Trophoblast cell (in vitro differentiated cells and primary cell): ENCODE results near the gene NTM.

ENCODE experiments used
- DNase-seq, 2 donors: peaks; one replicate each; pipeline ENCODE4 v3.0.0-alpha.2; 2016
- H2AFZ ChIP-seq: 2 replicates; pipeline ENCODE4 v1.6.1; 2013; ENCODE audit warnings: low read length, moderate library complexity, mild to moderate bottlenecking; ENCODE audit not compliant: insufficient read depth, poor library complexity
- H2AK5ac ChIP-seq: 2 replicates; pipeline ENCODE4 v1.6.1; 2013; ENCODE audit warnings: mild to moderate bottlenecking, low read length
- H2BK120ac ChIP-seq: 2 replicates; pipeline ENCODE4 v1.6.1; 2013; ENCODE audit warnings: low read length, mild to moderate bottlenecking, moderate library complexity; ENCODE audit not compliant: insufficient read depth, poor library complexity
- H2BK12ac ChIP-seq: 2 replicates; pipeline ENCODE4 v1.6.1; 2013; ENCODE audit warnings: mild to moderate bottlenecking, low read length, moderate library complexity
- H2BK5ac ChIP-seq: 2 replicates; pipeline ENCODE4 v1.6.1; 2013; ENCODE audit warnings: low read length, low read depth, moderate library complexity, mild to moderate bottlenecking; ENCODE audit not compliant: poor library complexity
- H3K14ac ChIP-seq: 2 replicates; pipeline ENCODE4 v1.6.1; 2013; ENCODE audit warnings: mild to moderate bottlenecking, low read length
- H3K18ac ChIP-seq: 2 replicates; pipeline ENCODE4 v1.6.1; 2013; ENCODE audit warnings: mild to moderate bottlenecking, low read length
- H3K23ac ChIP-seq: 2 replicates; pipeline ENCODE4 v1.6.1; 2013; ENCODE audit warnings: low read length
- H3K27ac ChIP-seq: 2 replicates; pipeline ENCODE4 v1.5.1; 2013; ENCODE audit warnings: low read depth, mild to moderate bottlenecking, inconsistent platforms, low read length, moderate library complexity
- H3K27me3 ChIP-seq: 2 replicates; pipeline ENCODE4 v1.6.1; 2013; ENCODE audit warnings: inconsistent platforms, mild to moderate bottlenecking, low read length, moderate library complexity; ENCODE audit not compliant: insufficient read depth
- H3K36me3 ChIP-seq, 2 experiments: 1 replicate in 1 of 2; 2 replicates in 1 of 2; pipeline ENCODE4 v1.6.1; 2013; ENCODE audit warnings: low read length in 2 of 2, mild to moderate bottlenecking in 2 of 2, moderate library complexity in 1 of 2; ENCODE audit not compliant: insufficient read depth in 2 of 2, control insufficient read depth in 1 of 2
- H3K4ac ChIP-seq: 2 replicates; pipeline ENCODE4 v1.6.1; 2013; ENCODE audit warnings: low read depth, mild to moderate bottlenecking, low read length, moderate library complexity
- H3K4me1 ChIP-seq, 2 experiments: 1 replicate in 1 of 2; 2 replicates in 1 of 2; pipeline ENCODE4 v1.6.1; 2013; ENCODE audit warnings: low read length in 2 of 2, mild to moderate bottlenecking in 2 of 2, moderate library complexity in 1 of 2; ENCODE audit not compliant: insufficient read depth in 2 of 2, control insufficient read depth in 1 of 2
- H3K4me2 ChIP-seq: 2 replicates; pipeline ENCODE4 v1.6.1; 2013; ENCODE audit warnings: inconsistent platforms, mild to moderate bottlenecking, low read length, moderate library complexity
- H3K4me3 ChIP-seq: 2 replicates; pipeline ENCODE4 v1.5.1; 2013; ENCODE audit warnings: mild to moderate bottlenecking, low read depth, low read length, inconsistent platforms
- H3K79me1 ChIP-seq: one replicate; pipeline ENCODE4 v1.6.1; 2013; ENCODE audit warnings: low read length
- H3K79me2 ChIP-seq: 2 replicates; pipeline ENCODE4 v1.6.1; 2013; ENCODE audit warnings: low read length, mild to moderate bottlenecking; ENCODE audit not compliant: control insufficient read depth, insufficient read depth, poor library complexity
- H3K9ac ChIP-seq: 2 replicates; pipeline ENCODE4 v1.6.1; 2013; ENCODE audit warnings: mild to moderate bottlenecking, low read length
- H3K9me3 ChIP-seq: 2 replicates; pipeline ENCODE4 v1.6.1; 2013; ENCODE audit warnings: low read depth, mild to moderate bottlenecking, control low read depth, inconsistent platforms, low read length; ENCODE audit not compliant: insufficient read depth
- H4K12ac ChIP-seq: 2 replicates; pipeline ENCODE4 v1.6.1; 2013; ENCODE audit warnings: low read depth, mild to moderate bottlenecking, low read length, moderate library complexity
- H4K8ac ChIP-seq: 2 replicates; pipeline ENCODE4 v1.6.1; 2013; ENCODE audit warnings: low read depth, mild to moderate bottlenecking, low read length, moderate library complexity
- H4K91ac ChIP-seq: one replicate; pipeline ENCODE4 v1.6.1; 2013; ENCODE audit warnings: low read depth, mild to moderate bottlenecking, low read length, moderate library complexity
- WGBS: extraction: QIAGEN DNeasy Blood & Tissue Kit; methylation state at CpG from one replicate; pipeline ENCODE4 v1.1.7; 2013; ENCODE audit warnings: missing lambda C conversion rate; ENCODE audit not compliant: insufficient read length, insufficient coverage; ENCODE audit errors: extremely low coverage; 5-methylcytosine and 5-hydroxymethylcytosine counted together

NTM gene

GRCh38 chr11:132075447-132075846 is 705.0 kb downstream of the NTM start:
- Histone ChIP-seq H2AFZ (no peak overlapping the region), H3K4me2 (no peak overlapping the region), H3K18ac (no peak overlapping the region), H3K4ac (no peak overlapping the region), H3K14ac (no peak overlapping the region), H3K4me3 (no peak overlapping the region), H3K36me3 (no peaks in the 10 kb centered on the region), H4K91ac (no peak overlapping the region), H3K9ac (no peak overlapping the region), H2AK5ac (no peak overlapping the region), H2BK12ac (no peak overlapping the region), H3K23ac (no peak overlapping the region), H3K79me2 (no peaks in the 10 kb centered on the region), H4K12ac (no peak overlapping the region), H3K4me1 (peaks cover 2 to 4% of the 10 kb centered on the region in 2 experiments), H3K27ac (no peak overlapping the region), H3K27me3 (no peaks in the 10 kb centered on the region), H3K9me3 (peaks cover 2% of the 10 kb centered on the region), H2BK5ac (no peak overlapping the region), H3K79me1 (peaks cover 2% of the 10 kb centered on the region), H2BK120ac (no peak overlapping the region), H4K8ac (no peak overlapping the region)
- DNase-seq: no peak
- no CpG with 5 or more reads among the region's 1 CpG for WGBS

DNA sequence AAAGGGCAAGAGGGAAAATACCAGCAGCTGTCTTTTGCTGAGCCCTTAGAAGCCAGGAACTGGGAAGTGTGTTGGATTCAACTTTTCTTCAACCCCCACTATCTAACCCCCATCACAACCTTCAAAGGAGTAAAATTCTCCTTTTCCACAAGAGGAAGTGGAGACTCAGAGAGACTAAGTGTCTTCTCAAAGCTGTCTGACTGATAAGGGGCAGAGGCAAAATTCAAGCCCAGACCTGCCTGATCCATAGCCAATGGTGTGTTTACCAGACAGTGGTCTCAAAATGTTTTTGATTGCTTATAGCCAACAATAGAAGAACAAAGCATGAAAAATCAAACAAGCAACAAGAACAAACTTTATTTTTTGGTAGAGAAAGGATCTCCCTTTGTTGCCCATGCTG is 707.0 kb downstream of the NTM start:
- no peak overlapping the region for H3K27ac ChIP-seq
- H2AK5ac ChIP-seq: no peak overlapping the region
- no peak overlapping the region for H4K12ac ChIP-seq
- peaks cover 2% of the 10 kb centered on the region for H3K79me1 ChIP-seq
- H3K9ac ChIP-seq: no peak overlapping the region
- H3K23ac ChIP-seq: no peak overlapping the region
- no peak overlapping the region for H3K4me2 ChIP-seq
- no peak for DNase-seq
- H4K91ac ChIP-seq: no peak overlapping the region
- no peaks in the 10 kb centered on the region for H3K27me3 ChIP-seq
- H2BK12ac ChIP-seq: no peak overlapping the region
- H3K4me3 ChIP-seq: no peak overlapping the region
- no peaks in the 10 kb centered on the region for H3K36me3 ChIP-seq
- no peak overlapping the region for H3K18ac ChIP-seq
- peaks cover 2 to 4% of the 10 kb centered on the region in 2 experiments for H3K4me1 ChIP-seq
- no peak overlapping the region for H2BK120ac ChIP-seq
- no peaks in the 10 kb centered on the region for H3K79me2 ChIP-seq
- H3K9me3 ChIP-seq: peaks cover 2% of the 10 kb centered on the region
- H2BK5ac ChIP-seq: no peak overlapping the region
- H3K4ac ChIP-seq: no peak overlapping the region
- H2AFZ ChIP-seq: no peak overlapping the region
- no peak overlapping the region for H4K8ac ChIP-seq
- no peak overlapping the region for H3K14ac ChIP-seq

DNA sequence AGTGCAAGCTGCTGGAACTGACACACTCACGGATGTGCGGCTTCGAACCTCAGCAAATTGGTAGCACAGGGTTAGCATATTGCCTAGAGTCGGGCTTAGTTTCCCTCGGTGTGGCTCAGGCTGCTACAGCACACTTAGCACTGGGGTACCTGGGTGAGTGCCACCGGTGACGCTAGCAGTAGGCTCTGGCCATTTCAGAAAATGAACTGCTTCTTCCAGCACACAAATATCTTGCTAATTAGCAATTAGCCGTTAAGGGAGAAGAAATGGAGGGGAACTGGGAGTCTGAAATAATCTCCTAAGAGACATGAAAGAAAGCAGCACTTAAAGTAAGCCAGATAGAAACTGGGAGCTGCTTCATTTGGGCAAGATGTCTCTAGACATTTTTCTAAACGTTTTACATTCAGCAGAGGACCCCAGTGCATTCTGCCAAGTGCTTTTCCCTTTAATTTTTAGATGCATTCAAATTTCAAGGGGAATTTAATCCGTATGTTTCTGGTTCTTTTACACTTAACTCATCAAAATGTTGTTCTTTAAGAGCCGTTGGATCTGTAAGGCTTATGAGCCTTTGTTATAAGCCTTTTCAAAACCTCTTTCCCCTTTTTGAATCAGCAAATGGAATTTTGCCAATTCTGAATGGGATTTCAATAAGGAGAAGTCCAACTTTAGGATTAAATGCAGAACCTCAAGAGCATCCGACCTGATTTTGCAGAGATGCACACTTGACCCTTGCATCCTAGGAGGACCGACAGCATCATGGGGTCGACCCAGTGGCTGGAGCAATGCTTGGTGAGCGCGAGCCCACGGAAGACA is 708.1 kb downstream of the NTM start:
- H2BK120ac ChIP-seq: no peak overlapping the region
- no peaks in the 10 kb centered on the region for H3K79me2 ChIP-seq
- no peak overlapping the region for H4K8ac ChIP-seq
- no peak for DNase-seq
- H3K36me3 ChIP-seq: no peaks in the 10 kb centered on the region
- H3K4ac ChIP-seq: no peak overlapping the region
- no peak overlapping the region for H2BK5ac ChIP-seq
- no peak overlapping the region for H3K4me3 ChIP-seq
- H4K91ac ChIP-seq: no peak overlapping the region
- no peak overlapping the region for H3K9ac ChIP-seq
- H3K4me2 ChIP-seq: no peak overlapping the region
- no peaks in the 10 kb centered on the region for H3K79me1 ChIP-seq
- H3K27me3 ChIP-seq: no peaks in the 10 kb centered on the region
- H2BK12ac ChIP-seq: no peak overlapping the region
- H3K9me3 ChIP-seq: peaks cover 2% of the 10 kb centered on the region
- no peak overlapping the region for H4K12ac ChIP-seq
- no peak overlapping the region for H2AFZ ChIP-seq
- H3K27ac ChIP-seq: no peak overlapping the region
- no peak overlapping the region for H2AK5ac ChIP-seq
- H3K18ac ChIP-seq: no peak overlapping the region
- no CpG with 5 or more reads among the region's 17 CpGs for WGBS
- H3K23ac ChIP-seq: no peak overlapping the region
- no peak overlapping the region for H3K14ac ChIP-seq
- H3K4me1 ChIP-seq: no peaks in the 10 kb centered on the region

DNA sequence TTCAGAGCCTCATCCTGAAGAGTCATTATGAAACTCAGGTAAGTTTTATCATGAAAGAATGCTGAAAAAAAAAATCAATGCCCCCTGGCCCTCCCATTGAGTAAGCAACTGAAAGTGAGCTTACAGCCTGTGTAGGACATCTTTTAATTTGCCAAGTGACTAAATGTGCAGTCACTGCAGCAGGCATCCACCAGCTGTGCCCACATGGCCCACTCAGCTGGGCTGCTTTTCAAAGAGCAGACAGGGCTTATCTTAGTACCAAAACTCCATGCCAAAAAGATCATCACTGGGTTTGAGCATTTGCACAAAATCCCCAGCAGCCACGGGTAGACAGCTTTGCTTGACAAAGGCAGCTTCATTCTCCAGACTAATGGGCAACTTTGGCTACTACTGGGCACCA is 709.7 kb downstream of the NTM start:
- peaks cover 2% of the 10 kb centered on the region for H3K9me3 ChIP-seq
- H3K79me2 ChIP-seq: no peaks in the 10 kb centered on the region
- no peaks in the 10 kb centered on the region for H3K79me1 ChIP-seq
- H3K9ac ChIP-seq: no peak overlapping the region
- H3K27ac ChIP-seq: no peak overlapping the region
- WGBS: no CpG with 5 or more reads among the region's 1 CpG
- H3K14ac ChIP-seq: no peak overlapping the region
- H4K8ac ChIP-seq: no peak overlapping the region
- no peaks in the 10 kb centered on the region for H3K27me3 ChIP-seq
- H2BK120ac ChIP-seq: no peak overlapping the region
- no peak overlapping the region for H3K23ac ChIP-seq
- no peak overlapping the region for H3K4me3 ChIP-seq
- H4K12ac ChIP-seq: no peak overlapping the region
- no peak overlapping the region for H3K4ac ChIP-seq
- DNase-seq: no peak
- no peak overlapping the region for H2BK12ac ChIP-seq
- H3K18ac ChIP-seq: no peak overlapping the region
- no peaks in the 10 kb centered on the region for H3K4me1 ChIP-seq
- H3K36me3 ChIP-seq: no peaks in the 10 kb centered on the region
- H2BK5ac ChIP-seq: no peak overlapping the region
- H3K4me2 ChIP-seq: no peak overlapping the region
- H4K91ac ChIP-seq: no peak overlapping the region
- H2AFZ ChIP-seq: no peak overlapping the region
- no peak overlapping the region for H2AK5ac ChIP-seq
